ENCODE measurements around the gene KCNQ1OT1. TPM values are rescaled to one million over a fixed set of nuclear protein-coding genes. Genes with fewer than 3 reads are reported as not detected.

KCNQ1OT1 gene
- total and polyA plus RNA-seq, 4 donors: 0.05 to 4.9 (median 0.61) TPM

DNA sequence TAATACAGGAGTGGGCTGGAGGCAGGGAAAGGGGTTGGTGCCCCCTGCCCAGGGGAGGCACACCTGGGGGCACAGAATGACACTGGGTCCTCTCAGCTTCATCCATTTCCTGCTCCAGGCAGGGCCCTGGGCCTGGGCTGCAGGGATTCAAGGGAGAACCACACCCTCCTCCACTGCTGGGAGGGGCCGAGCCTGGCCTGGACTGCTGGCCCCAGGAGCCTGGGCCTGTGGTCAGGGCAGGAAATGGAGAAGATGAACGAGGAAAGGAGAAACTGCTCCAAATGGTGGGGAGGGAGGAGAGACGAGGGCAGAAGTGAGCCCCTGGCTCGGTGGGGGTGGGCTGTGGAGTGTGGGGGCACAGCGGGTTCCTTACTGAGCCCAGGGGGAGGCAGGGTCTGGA lies 38.1 kb upstream of the KCNQ1OT1 start:
- Histone ChIP-seq H3K4me1 (ENCODE audit: control insufficient read depth in 4 of 4, insufficient read depth in 4 of 4, low read length in 3 of 4) (no peaks in the 10 kb centered on the region), H3K27me3 (ENCODE audit: control insufficient read depth in 4 of 4, insufficient read depth in 4 of 4, low read length in 3 of 4) (no peaks in the 10 kb centered on the region), H3K4me3 (ENCODE audit: low read depth in 1 of 3, low read length in 3 of 3) (no peak overlapping the region), H3K9ac (ENCODE audit: low read depth in 1 of 2, low read length in 2 of 2) (no peak overlapping the region), H3K9me3 (ENCODE audit: control insufficient read depth in 4 of 4, low read length in 3 of 4) (no peaks in the 10 kb centered on the region), H3K27ac (ENCODE audit: low read depth in 1 of 2, low read length in 2 of 2) (no peak overlapping the region), H3K36me3 (ENCODE audit: control insufficient read depth in 4 of 4, insufficient read depth in 3 of 4, low read depth in 1 of 4, low read length in 3 of 4) (no peaks in the 10 kb centered on the region)
- DNase-seq (ENCODE audit: low spot score): no peak
- no peak for TF ChIP-seq HNF4A (conservative IDR thresholded peaks at IDR 0.05)
- TF ChIP-seq TAF1 (conservative IDR thresholded peaks at IDR 0.05): no peak
- 74% methylated on average over 5 of the region's 5 CpGs for WGBS

DNA sequence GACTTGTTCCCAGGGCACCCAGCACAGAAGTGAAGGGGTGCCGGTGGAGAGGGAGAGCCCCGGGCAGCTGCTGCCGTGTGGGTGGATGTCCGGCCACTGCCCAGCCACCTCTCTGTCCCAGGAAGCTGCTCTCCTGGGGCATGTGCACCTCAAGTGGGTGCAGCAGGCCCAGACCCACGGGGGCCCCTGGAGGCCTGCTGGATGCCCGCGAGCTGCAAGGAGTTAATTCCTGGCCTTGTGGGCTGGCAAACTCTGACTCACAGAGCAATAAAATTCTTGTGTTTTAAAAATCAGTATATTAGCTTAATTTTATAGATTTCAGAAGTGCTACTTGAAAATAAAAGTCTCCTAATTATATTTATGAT lies 37.4 kb upstream of the KCNQ1OT1 start:
- no peak overlapping the region for H3K27ac ChIP-seq (ENCODE audit: low read depth in 1 of 2, low read length in 2 of 2)
- WGBS: 89% methylated on average over 7 of the region's 7 CpGs
- H3K4me1 ChIP-seq (ENCODE audit: control insufficient read depth in 4 of 4, insufficient read depth in 4 of 4, low read length in 3 of 4): no peaks in the 10 kb centered on the region
- no peak for DNase-seq (ENCODE audit: low spot score)
- TF ChIP-seq RXRA (IDR thresholded peaks at IDR 0.05): no peak
- TF ChIP-seq JUND (IDR thresholded peaks at IDR 0.05): no peak
- no peak for TF ChIP-seq HNF4G (IDR thresholded peaks at IDR 0.05)
- no peak for TF ChIP-seq FOXA1 (IDR thresholded peaks at IDR 0.05)
- TF ChIP-seq TAF1 (conservative IDR thresholded peaks at IDR 0.05): no peak
- TF ChIP-seq RAD21 (IDR thresholded peaks at IDR 0.05): no peak
- no peak for TF ChIP-seq FOXA2 (IDR thresholded peaks at IDR 0.05)
- TF ChIP-seq EGR1 (IDR thresholded peaks at IDR 0.05; ENCODE audit: low read depth in 2 of 2): no peak
- no peak overlapping the region for H3K4me3 ChIP-seq (ENCODE audit: low read depth in 1 of 3, low read length in 3 of 3)
- no peaks in the 10 kb centered on the region for H3K36me3 ChIP-seq (ENCODE audit: control insufficient read depth in 4 of 4, insufficient read depth in 3 of 4, low read depth in 1 of 4, low read length in 3 of 4)
- H3K9ac ChIP-seq (ENCODE audit: low read depth in 1 of 2, low read length in 2 of 2): no peak overlapping the region
- no peaks in the 10 kb centered on the region for H3K9me3 ChIP-seq (ENCODE audit: control insufficient read depth in 4 of 4, low read length in 3 of 4)
- no peaks in the 10 kb centered on the region for H3K27me3 ChIP-seq (ENCODE audit: control insufficient read depth in 4 of 4, insufficient read depth in 4 of 4, low read length in 3 of 4)

- TF ChIP-seq RXRA (IDR thresholded peaks at IDR 0.05): no peak
- no peak for TF ChIP-seq ATF3 (IDR thresholded peaks at IDR 0.05)
- TF ChIP-seq, protein P1, sequence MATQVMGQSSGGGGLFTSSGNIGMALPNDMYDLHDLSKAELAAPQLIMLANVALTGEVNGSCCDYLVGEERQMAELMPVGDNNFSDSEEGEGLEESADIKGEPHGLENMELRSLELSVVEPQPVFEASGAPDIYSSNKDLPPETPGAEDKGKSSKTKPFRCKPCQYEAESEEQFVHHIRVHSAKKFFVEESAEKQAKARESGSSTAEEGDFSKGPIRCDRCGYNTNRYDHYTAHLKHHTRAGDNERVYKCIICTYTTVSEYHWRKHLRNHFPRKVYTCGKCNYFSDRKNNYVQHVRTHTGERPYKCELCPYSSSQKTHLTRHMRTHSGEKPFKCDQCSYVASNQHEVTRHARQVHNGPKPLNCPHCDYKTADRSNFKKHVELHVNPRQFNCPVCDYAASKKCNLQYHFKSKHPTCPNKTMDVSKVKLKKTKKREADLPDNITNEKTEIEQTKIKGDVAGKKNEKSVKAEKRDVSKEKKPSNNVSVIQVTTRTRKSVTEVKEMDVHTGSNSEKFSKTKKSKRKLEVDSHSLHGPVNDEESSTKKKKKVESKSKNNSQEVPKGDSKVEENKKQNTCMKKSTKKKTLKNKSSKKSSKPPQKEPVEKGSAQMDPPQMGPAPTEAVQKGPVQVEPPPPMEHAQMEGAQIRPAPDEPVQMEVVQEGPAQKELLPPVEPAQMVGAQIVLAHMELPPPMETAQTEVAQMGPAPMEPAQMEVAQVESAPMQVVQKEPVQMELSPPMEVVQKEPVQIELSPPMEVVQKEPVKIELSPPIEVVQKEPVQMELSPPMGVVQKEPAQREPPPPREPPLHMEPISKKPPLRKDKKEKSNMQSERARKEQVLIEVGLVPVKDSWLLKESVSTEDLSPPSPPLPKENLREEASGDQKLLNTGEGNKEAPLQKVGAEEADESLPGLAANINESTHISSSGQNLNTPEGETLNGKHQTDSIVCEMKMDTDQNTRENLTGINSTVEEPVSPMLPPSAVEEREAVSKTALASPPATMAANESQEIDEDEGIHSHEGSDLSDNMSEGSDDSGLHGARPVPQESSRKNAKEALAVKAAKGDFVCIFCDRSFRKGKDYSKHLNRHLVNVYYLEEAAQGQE (IDR thresholded peaks at IDR 0.05): no peak
- TF ChIP-seq HNF4A (conservative IDR thresholded peaks at IDR 0.05): no peak
- no peak for TF ChIP-seq GABPA (IDR thresholded peaks at IDR 0.05 in 1 of 2, conservative IDR thresholded peaks at IDR 0.05 in 1 of 2)
- no peak for TF ChIP-seq FOXA1 (IDR thresholded peaks at IDR 0.05)
- no peak for TF ChIP-seq YY1 (IDR thresholded peaks at IDR 0.05)
- H3K4me1 ChIP-seq (ENCODE audit: control insufficient read depth in 4 of 4, insufficient read depth in 4 of 4, low read length in 3 of 4): no peaks in the 10 kb centered on the region
- no peaks in the 10 kb centered on the region for H3K36me3 ChIP-seq (ENCODE audit: control insufficient read depth in 4 of 4, insufficient read depth in 3 of 4, low read depth in 1 of 4, low read length in 3 of 4)
- H3K27ac ChIP-seq (ENCODE audit: low read depth in 1 of 2, low read length in 2 of 2): no peak overlapping the region
- H3K27me3 ChIP-seq (ENCODE audit: control insufficient read depth in 4 of 4, insufficient read depth in 4 of 4, low read length in 3 of 4): no peaks in the 10 kb centered on the region
- DNase-seq (ENCODE audit: low spot score): no peak
- H3K9me3 ChIP-seq (ENCODE audit: control insufficient read depth in 4 of 4, low read length in 3 of 4): no peaks in the 10 kb centered on the region
- no peak overlapping the region for H3K9ac ChIP-seq (ENCODE audit: low read depth in 1 of 2, low read length in 2 of 2)
- WGBS: 91% methylated on average over 21 of the region's 21 CpGs
- no peak overlapping the region for H3K4me3 ChIP-seq (ENCODE audit: low read depth in 1 of 3, low read length in 3 of 3)
These were observed 36.9 kb upstream of the KCNQ1OT1 start for GRCh38 chr11:2736577-2737225.
